ENCODE data around the gene HAL.

Gene HAL

DNA sequence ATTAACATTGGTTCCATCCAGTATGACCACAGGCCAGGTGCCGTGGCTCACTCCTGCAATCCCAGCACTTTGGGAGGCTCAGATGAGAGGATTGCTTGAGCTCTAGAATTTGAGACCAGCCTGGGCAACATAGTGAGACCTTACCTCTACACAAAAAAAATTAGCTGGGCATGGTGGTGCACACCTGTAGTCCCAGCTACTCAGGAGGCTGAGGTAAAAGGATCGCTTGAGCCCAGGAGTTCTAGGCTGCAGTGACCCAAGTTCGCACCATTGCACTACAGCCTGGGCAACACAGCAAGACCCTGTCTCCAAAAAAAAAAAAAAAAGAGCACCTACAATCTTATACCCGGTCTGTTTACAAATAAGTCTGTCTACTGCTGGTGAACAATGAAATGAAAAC is 29.4 kb upstream of the HAL start:
- TF ChIP-seq, protein P1, sequence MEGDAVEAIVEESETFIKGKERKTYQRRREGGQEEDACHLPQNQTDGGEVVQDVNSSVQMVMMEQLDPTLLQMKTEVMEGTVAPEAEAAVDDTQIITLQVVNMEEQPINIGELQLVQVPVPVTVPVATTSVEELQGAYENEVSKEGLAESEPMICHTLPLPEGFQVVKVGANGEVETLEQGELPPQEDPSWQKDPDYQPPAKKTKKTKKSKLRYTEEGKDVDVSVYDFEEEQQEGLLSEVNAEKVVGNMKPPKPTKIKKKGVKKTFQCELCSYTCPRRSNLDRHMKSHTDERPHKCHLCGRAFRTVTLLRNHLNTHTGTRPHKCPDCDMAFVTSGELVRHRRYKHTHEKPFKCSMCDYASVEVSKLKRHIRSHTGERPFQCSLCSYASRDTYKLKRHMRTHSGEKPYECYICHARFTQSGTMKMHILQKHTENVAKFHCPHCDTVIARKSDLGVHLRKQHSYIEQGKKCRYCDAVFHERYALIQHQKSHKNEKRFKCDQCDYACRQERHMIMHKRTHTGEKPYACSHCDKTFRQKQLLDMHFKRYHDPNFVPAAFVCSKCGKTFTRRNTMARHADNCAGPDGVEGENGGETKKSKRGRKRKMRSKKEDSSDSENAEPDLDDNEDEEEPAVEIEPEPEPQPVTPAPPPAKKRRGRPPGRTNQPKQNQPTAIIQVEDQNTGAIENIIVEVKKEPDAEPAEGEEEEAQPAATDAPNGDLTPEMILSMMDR (IDR thresholded peaks at IDR 0.05; ENCODE audit: low read depth, low read length) = no peak
- TF ChIP-seq EZH2phosphoT487 (IDR thresholded peaks at IDR 0.05; ENCODE audit: low read depth) = no peak
- Histone ChIP-seq H3K79me2 (ENCODE audit: low read length) (no peaks in the 10 kb centered on the region), H3K9ac (ENCODE audit: low read length) (no peak overlapping the region), H3K27ac (ENCODE audit: low read length) (no peak overlapping the region), H3K9me3 (ENCODE audit: insufficient read depth, low read length) (no peaks in the 10 kb centered on the region), H3K4me1 (ENCODE audit: low read length) (peaks cover 5% of the 10 kb centered on the region), H3K27me3 (ENCODE audit: low read depth, low read length) (no peaks in the 10 kb centered on the region), H3K36me3 (replicated peaks; ENCODE audit: low read depth, low read length) (peaks cover 32% of the 10 kb centered on the region), H2AFZ (ENCODE audit: low read depth, low read length) (no peak overlapping the region), H4K20me1 (ENCODE audit: insufficient read depth, low read length) (no peaks in the 10 kb centered on the region), H3K4me2 (ENCODE audit: low read length) (no peak overlapping the region), H3K4me3 (ENCODE audit: low read length) (no peak overlapping the region)

DNA sequence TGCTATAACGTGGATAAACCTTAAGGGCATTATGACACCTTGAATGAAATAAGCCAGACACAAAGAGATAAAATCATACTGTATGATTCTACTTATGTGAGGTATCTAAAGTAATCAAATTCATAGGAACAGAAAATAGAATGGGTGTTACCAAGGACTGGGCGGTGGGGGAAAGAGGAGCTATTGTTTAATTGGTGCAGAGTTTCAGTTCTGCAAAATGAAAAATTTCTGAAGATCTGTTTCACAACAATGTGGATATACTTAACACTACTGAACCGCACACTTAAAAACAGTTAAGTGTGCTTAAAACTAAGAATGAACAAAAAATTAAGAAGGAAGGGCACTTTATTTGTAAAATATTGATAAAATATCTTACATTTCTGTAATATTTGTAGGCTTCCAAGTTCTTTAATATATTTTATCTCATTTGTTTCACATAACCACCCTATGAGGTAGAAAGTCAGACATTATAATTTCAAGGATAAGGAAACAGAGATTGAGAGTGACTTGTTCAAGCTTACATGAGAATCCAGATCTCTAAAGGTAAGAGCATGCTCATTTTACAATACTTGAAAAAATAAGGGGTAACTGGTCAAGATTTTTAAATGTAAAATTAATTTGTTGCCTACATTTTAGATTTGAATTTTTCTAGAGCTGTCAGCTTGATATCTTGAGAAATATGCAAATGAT is 24.3 kb upstream of the HAL start:
- no peaks in the 10 kb centered on the region for H4K20me1 ChIP-seq (ENCODE audit: insufficient read depth, low read length)
- no peak overlapping the region for H3K4me3 ChIP-seq (ENCODE audit: low read length)
- no peaks in the 10 kb centered on the region for H3K79me2 ChIP-seq (ENCODE audit: low read length)
- no peak overlapping the region for H3K9ac ChIP-seq (ENCODE audit: low read length)
- H3K4me1 ChIP-seq (ENCODE audit: low read length) = peaks cover 11% of the 10 kb centered on the region
- H3K4me2 ChIP-seq (ENCODE audit: low read length) = peak overlapping the region; percentile 5; the same call in 1 of the 2 replicates
- no peak overlapping the region for H3K27ac ChIP-seq (ENCODE audit: low read length)
- no peaks in the 10 kb centered on the region for H3K27me3 ChIP-seq (ENCODE audit: low read depth, low read length)
- TF ChIP-seq, protein P1 (IDR thresholded peaks at IDR 0.05; ENCODE audit: low read depth, low read length) = no peak
- no peak for TF ChIP-seq EZH2phosphoT487 (IDR thresholded peaks at IDR 0.05; ENCODE audit: low read depth)
- H3K9me3 ChIP-seq (ENCODE audit: insufficient read depth, low read length) = no peaks in the 10 kb centered on the region
- peaks cover 25% of the 10 kb centered on the region for H3K36me3 ChIP-seq (replicated peaks; ENCODE audit: low read depth, low read length)
- H2AFZ ChIP-seq (ENCODE audit: low read depth, low read length) = no peak overlapping the region

DNA sequence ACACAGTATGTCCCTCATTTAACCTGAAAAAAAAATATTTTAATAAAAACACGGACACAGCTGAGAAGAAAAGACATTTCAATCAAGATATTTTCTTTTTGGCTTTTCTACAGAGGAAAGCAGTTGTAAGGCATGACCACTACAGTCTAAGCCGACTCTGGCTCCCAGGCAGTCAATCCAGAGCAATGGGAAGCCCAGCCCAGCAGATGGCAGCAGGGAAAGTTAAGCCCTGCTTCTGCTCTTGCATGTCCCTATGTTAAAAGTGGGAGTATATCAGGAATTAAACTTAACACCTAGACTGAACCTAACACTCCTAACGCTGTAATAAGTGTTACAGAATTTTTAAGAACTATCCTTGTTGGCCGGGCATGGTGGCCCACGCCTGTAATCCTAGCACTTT is 19.5 kb upstream of the HAL start:
- Histone ChIP-seq H3K27me3 (ENCODE audit: low read depth, low read length) (no peaks in the 10 kb centered on the region), H4K20me1 (ENCODE audit: insufficient read depth, low read length) (no peaks in the 10 kb centered on the region), H2AFZ (ENCODE audit: low read depth, low read length) (no peak overlapping the region), H3K27ac (ENCODE audit: low read length) (no peak overlapping the region), H3K9ac (ENCODE audit: low read length) (no peak overlapping the region), H3K4me1 (ENCODE audit: low read length) (peaks cover 8% of the 10 kb centered on the region), H3K4me3 (ENCODE audit: low read length) (no peak overlapping the region), H3K36me3 (replicated peaks; ENCODE audit: low read depth, low read length) (peaks cover 19% of the 10 kb centered on the region), H3K9me3 (ENCODE audit: insufficient read depth, low read length) (no peaks in the 10 kb centered on the region), H3K4me2 (ENCODE audit: low read length) (no peak overlapping the region), H3K79me2 (ENCODE audit: low read length) (no peaks in the 10 kb centered on the region)
- no peak for TF ChIP-seq EZH2phosphoT487 (IDR thresholded peaks at IDR 0.05; ENCODE audit: low read depth)
- TF ChIP-seq, protein P1 (IDR thresholded peaks at IDR 0.05; ENCODE audit: low read depth, low read length) = peak; percentile 11; the same call in 1 of the 2 replicates

DNA sequence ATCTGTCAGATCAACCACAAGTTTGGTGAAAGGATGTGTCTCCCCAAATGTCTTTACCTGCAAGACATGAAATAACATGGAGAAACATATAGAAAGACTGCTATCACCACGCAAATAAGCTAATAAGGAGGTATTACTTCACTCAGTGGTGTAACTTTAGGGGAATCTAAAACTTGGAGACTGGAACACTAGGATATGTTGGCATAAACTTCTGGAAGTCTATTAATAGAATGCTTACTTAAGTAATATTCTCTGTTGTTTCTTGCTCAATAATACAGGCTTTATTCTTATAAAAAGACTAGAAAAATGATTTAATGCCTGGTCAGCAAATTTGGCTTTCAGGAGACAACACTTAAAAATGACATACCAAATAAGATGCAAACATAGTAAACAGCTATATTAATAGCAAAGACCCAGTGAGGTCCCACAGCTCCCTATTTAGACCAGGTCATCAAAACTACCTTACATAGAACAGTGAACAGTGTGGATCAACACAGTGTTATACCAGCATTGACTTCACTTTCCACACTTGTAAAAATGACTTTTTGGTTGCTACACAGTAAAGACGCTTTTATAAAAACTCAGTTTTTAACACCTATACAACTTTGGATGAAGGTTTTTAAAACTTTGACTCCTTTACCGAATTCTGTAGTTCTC is 18.9 kb upstream of the HAL start:
- H4K20me1 ChIP-seq (ENCODE audit: insufficient read depth, low read length) = no peaks in the 10 kb centered on the region
- no peak overlapping the region for H3K27ac ChIP-seq (ENCODE audit: low read length)
- no peaks in the 10 kb centered on the region for H3K27me3 ChIP-seq (ENCODE audit: low read depth, low read length)
- H3K9ac ChIP-seq (ENCODE audit: low read length) = no peak overlapping the region
- peaks cover 2% of the 10 kb centered on the region for H3K4me1 ChIP-seq (ENCODE audit: low read length)
- no peaks in the 10 kb centered on the region for H3K9me3 ChIP-seq (ENCODE audit: insufficient read depth, low read length)
- H3K4me2 ChIP-seq (ENCODE audit: low read length) = no peak overlapping the region
- TF ChIP-seq EZH2phosphoT487 (IDR thresholded peaks at IDR 0.05; ENCODE audit: low read depth) = no peak
- TF ChIP-seq, protein P1 (IDR thresholded peaks at IDR 0.05; ENCODE audit: low read depth, low read length) = no peak
- no peaks in the 10 kb centered on the region for H3K79me2 ChIP-seq (ENCODE audit: low read length)
- no peak overlapping the region for H2AFZ ChIP-seq (ENCODE audit: low read depth, low read length)
- H3K4me3 ChIP-seq (ENCODE audit: low read length) = no peak overlapping the region
- H3K36me3 ChIP-seq (replicated peaks; ENCODE audit: low read depth, low read length) = peaks cover 19% of the 10 kb centered on the region

All from OCI-LY3 (cell line).